Breast epithelium (tissue), 3 donors: Measurements from ENCODE around the gene MAP1LC3B2.

Source experiments
- POLR2A ChIP-seq: fragments of 450-650 bp; IDR thresholded peaks from one replicate; pipeline ENCODE4 v1.6.1; 2016; ENCODE audit warnings: antibody characterized with exemption, mild to moderate bottlenecking, moderate library complexity
- TF ChIP-seq, protein P1 (sequence below), 3 donors: fragments of 450-650 bp; IDR thresholded peaks; one replicate each; pipeline ENCODE4 v1.5.1; 2016 to 2017; ENCODE audit warnings: antibody characterized with exemption in 3 of 3, mild to moderate bottlenecking in 3 of 3, moderate library complexity in 3 of 3

DNA sequence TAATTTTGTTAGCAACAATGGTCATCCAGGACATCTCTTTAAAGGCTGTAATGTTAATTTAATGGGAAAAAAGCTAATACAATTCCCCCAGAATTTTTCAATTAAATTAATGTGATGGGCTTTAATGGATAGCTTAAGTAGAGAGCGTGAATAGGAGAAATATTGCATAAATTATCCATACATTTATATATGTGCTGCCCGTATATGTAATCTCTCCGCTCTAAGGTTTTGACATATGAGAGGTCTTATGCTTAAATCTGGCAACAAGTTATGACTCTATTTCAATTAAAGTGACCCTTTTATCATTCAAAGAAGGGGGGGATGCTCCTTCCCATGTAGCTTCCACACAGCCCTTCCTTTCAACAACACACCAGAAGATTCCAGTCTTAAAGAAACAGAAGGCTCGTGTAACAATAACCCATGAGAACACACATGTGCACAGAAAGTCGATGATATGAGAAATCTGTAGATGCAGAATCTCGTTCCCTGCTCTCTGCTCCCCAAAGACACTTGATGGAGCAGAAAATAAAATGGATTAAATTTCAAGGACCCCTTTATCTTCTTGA, 24.0 kb downstream of the MAP1LC3B2 start:
- TF ChIP-seq, protein P1, sequence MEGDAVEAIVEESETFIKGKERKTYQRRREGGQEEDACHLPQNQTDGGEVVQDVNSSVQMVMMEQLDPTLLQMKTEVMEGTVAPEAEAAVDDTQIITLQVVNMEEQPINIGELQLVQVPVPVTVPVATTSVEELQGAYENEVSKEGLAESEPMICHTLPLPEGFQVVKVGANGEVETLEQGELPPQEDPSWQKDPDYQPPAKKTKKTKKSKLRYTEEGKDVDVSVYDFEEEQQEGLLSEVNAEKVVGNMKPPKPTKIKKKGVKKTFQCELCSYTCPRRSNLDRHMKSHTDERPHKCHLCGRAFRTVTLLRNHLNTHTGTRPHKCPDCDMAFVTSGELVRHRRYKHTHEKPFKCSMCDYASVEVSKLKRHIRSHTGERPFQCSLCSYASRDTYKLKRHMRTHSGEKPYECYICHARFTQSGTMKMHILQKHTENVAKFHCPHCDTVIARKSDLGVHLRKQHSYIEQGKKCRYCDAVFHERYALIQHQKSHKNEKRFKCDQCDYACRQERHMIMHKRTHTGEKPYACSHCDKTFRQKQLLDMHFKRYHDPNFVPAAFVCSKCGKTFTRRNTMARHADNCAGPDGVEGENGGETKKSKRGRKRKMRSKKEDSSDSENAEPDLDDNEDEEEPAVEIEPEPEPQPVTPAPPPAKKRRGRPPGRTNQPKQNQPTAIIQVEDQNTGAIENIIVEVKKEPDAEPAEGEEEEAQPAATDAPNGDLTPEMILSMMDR (IDR thresholded peaks at IDR 0.05) = no peak
- no peak for TF ChIP-seq POLR2A
